ENCODE data around the gene ZFYVE9.
"Not testable (repeated sequence)": the region's sequence is repeated elsewhere in the genome, so short reads cannot be mapped to it uniquely, and the experiment has no call there.

The ZFYVE9 gene

DNA sequence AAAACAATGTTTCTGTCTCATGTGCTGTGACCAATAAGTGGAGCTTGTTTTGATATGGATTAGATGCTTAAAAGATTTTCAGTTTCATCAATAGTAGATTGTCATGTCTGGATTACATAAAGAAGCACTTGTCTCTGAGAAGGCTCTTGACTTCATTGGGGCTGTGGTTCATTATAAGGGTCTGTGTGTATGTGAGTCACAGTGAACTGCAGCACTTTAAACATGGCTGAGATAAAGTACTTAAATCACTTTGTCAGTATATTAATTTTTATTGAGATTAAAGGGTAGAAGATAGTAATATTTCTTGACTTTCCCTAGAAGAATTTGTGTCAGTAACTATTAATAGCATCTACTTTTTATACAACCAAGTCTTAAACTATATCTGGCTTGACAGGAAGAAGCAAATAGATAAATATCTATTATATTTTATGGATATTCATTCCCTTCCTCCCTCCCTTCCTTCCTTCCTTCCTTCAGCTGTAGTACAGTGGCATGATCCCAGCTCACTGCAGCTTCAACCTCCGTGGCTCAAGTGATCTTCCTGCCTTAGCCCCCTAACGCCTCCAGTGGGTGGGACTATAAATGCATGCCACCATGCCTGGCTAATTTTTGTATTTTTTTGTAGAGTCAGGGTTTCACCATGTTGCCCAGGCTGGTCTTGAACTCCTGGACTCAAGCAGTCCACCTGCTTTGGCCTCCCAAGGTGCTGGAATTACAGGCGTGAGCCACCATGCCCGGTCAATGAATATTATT, 48.8 kb downstream of the ZFYVE9 start:
- no peaks in the 10 kb centered on the region for H3K36me3 Mint-ChIP-seq (ENCODE audit: low read depth)
- no peak overlapping the region for H3K27ac Mint-ChIP-seq
- H3K27me3 Mint-ChIP-seq (ENCODE audit: low read depth): peaks cover 2% of the 10 kb centered on the region
- H3K4me1 Mint-ChIP-seq (ENCODE audit: low read depth): no peaks in the 10 kb centered on the region
- no peaks in the 10 kb centered on the region for H3K9me3 Mint-ChIP-seq
- no peak overlapping the region for H3K4me3 Mint-ChIP-seq
- DNase-seq (ENCODE audit: low spot score): no peak

DNA sequence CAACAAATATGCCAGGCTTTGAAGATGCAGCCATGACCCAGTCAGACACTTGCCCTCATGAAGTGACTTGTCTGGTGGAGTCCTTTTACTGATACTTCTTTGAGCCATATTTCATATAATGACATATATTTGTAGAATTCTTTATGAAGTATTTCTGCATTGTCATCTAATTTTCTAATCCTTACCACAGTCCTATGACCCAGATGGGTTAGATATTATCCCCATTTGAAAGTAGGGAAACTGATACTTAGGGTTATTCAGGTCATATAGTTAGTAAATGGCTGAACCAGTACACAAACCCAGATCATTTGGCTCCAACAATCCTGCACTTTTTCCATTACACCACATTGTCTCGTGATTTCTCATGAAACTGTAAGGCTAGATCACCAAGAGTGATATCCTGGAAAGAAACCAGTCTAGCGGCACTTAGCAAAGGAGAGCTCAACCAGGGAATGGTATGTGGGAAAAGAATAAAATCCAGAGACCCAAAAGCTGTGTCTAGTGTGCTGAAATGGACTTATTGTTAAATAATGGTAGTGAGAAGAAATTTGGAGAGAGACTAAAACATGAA, 49.6 kb downstream of the ZFYVE9 start:
- no peak for DNase-seq (ENCODE audit: low spot score)
- H3K9me3 Mint-ChIP-seq: no peaks in the 10 kb centered on the region
- H3K27ac Mint-ChIP-seq: no peak overlapping the region
- H3K27me3 Mint-ChIP-seq (ENCODE audit: low read depth): peaks cover 2% of the 10 kb centered on the region
- no peak overlapping the region for H3K4me3 Mint-ChIP-seq
- no peaks in the 10 kb centered on the region for H3K4me1 Mint-ChIP-seq (ENCODE audit: low read depth)
- no peaks in the 10 kb centered on the region for H3K36me3 Mint-ChIP-seq (ENCODE audit: low read depth)

DNA sequence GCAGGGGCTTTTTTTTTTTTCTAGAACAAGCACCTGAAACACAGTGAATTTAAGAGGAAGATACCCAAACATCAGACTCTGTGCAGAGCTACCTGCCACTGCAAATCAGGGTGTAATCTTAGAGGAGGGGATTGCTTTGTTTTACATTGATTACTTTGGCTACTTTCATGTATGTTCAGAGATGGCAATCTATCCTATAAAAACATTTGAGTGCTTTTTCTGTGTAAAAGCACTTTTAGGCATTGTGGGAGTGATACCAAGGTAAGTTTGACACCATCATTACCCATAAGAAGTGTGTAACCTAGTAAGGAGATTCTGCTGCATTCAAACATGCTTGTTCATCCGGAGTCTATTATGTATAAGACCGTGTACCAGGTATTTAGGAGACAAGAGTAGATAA, 50.1 kb downstream of the ZFYVE9 start:
- H3K9me3 Mint-ChIP-seq: no peaks in the 10 kb centered on the region
- H3K27ac Mint-ChIP-seq: no peak overlapping the region
- no peak overlapping the region for H3K4me3 Mint-ChIP-seq
- DNase-seq (ENCODE audit: low spot score): no peak
- peaks cover 2% of the 10 kb centered on the region for H3K27me3 Mint-ChIP-seq (ENCODE audit: low read depth)
- no peaks in the 10 kb centered on the region for H3K4me1 Mint-ChIP-seq (ENCODE audit: low read depth)
- no peaks in the 10 kb centered on the region for H3K36me3 Mint-ChIP-seq (ENCODE audit: low read depth)

DNA sequence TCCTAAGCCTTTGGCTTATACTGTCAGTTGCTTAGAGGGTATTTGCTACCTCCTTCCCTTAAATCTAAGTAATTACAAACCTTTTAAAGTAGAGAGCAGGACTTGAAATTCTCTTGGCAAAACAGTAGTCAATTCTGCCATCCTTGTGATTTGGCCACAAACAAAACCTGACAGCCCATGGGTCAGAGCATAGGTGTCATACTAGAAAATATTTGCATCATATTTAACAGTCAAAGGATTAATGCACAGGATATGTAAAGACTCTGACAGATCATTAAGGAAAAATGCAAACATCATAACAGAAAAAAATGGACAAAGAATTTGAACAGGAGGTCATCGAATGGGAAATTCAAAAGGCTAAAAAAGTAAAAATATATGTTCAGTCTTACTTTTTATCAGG, 50.5 kb downstream of the ZFYVE9 start:
- Mint-ChIP-seq H3K27ac (no peak overlapping the region), H3K4me1 (ENCODE audit: low read depth) (no peaks in the 10 kb centered on the region), H3K4me3 (no peak overlapping the region), H3K27me3 (ENCODE audit: low read depth) (peaks cover 2% of the 10 kb centered on the region), H3K9me3 (no peaks in the 10 kb centered on the region), H3K36me3 (ENCODE audit: low read depth) (no peaks in the 10 kb centered on the region)
- no peak for DNase-seq (ENCODE audit: low spot score)

DNA sequence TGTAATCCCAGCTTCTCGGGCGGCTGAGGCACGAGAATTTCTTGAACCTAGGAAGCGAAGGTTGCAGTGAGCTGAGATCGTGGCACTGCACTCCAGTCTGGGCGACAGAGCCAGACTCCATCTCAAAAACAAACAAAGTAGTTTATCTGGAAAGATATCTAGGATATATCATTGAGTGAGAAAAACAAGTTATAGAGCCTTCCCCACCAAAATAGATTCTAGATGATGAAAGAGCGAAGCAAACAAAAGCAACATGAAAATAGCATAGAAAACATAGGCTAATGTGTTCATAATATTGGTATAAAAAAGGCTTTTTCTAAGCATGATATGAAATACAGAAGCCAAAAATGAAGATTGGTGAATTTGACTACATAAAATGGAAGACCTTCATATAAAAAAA, 52.1 kb downstream of the ZFYVE9 start:
- Mint-ChIP-seq H3K27ac (no peak overlapping the region), H3K9me3 (no peaks in the 10 kb centered on the region), H3K36me3 (ENCODE audit: low read depth) (no peaks in the 10 kb centered on the region), H3K4me3 (no peak overlapping the region), H3K27me3 (ENCODE audit: low read depth) (peaks cover 2% of the 10 kb centered on the region), H3K4me1 (ENCODE audit: low read depth) (no peaks in the 10 kb centered on the region)
- no peak for DNase-seq (ENCODE audit: low spot score)

DNA sequence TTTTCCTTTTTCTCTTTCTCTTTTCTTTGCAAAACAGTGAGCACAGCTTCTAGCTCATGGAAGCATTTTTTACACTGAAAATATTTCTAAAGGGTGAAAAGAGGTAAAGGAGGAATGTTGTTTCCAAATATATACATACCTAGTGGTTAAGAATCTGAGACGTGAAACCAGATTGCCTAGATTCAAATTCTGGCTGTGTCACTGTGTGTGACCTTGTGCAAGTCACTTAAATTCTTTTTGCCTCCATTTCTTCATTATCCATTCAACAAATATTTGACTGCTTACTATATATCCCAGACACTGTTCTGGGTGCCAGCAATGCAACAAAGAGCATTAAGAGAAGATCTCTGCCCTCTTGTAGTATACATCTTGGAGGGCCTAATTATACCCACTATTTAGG, 53.3 kb downstream of the ZFYVE9 start:
- DNase-seq (ENCODE audit: low spot score): no peak
- Mint-ChIP-seq H3K36me3 (ENCODE audit: low read depth) (no peaks in the 10 kb centered on the region), H3K9me3 (no peaks in the 10 kb centered on the region)

DNA sequence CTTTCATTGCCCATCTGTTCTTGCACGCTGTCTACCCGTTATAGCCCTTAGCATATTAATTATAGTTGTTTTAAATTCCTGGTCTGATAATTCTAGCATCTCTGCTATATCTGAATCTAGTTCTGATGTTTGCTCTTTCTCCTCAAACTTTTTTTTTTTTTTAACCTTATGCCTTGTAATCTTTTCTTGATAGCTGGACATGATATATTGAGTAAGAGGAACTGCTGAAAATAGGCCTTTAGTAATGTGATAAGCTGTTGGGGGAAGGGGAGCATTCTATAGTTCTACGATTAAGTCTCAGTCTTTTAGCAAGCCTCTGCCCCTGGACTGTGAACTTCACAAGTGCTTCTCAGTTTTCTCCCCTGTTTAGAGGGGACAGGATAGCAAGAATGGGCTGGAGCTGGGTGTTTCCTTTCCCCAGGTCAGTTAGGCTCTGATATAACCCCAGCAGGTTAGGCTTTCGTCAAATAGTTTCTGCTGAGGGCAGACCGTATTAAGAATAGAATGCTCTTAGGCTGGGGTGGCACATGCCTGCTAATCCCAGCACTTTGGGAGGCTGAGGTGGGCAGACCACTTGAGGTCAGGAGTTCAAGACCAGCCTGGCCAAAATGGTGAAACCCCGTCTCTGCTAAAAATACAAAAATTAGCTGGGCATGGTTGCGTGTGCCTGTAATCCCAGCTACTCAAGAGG, 62.2 kb downstream of the ZFYVE9 start:
- Mint-ChIP-seq H3K4me1 (ENCODE audit: low read depth) (no peaks in the 10 kb centered on the region), H3K27ac (no peak overlapping the region), H3K9me3 (peaks cover 3% of the 10 kb centered on the region), H3K4me3 (no peak overlapping the region), H3K27me3 (ENCODE audit: low read depth) (peaks cover 3% of the 10 kb centered on the region), H3K36me3 (ENCODE audit: low read depth) (no peaks in the 10 kb centered on the region)
- DNase-seq (ENCODE audit: low spot score): no peak

More for the DNA sequence above, 53.3 kb downstream of the ZFYVE9 start:
- H3K27ac Mint-ChIP-seq: no peak overlapping the region
- peaks cover 2% of the 10 kb centered on the region for H3K27me3 Mint-ChIP-seq (ENCODE audit: low read depth)
- H3K4me3 Mint-ChIP-seq: no peak overlapping the region
- H3K4me1 Mint-ChIP-seq (ENCODE audit: low read depth): no peaks in the 10 kb centered on the region

DNA sequence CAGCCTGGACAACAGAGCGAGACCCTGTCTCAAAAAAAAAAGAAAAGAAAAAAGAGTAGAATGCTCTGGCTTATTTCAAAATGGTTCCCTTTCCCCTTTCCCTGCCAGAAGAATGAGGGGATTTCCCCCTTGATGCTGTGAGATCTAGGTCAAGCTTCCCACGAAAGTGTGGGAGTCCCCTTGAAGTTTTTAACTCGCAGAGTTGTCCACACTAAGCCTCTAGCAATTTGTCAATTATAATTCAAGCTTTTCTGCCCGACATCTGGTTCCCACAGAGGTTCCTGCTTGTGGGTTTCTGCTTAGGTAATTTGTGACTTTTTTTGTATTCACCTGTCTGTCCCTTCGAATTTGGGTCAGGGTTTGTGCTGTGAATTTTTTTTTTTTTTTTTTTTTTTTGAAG, 62.8 kb downstream of the ZFYVE9 start:
- H3K27ac Mint-ChIP-seq: no peak overlapping the region
- DNase-seq (ENCODE audit: low spot score): no peak

DNA sequence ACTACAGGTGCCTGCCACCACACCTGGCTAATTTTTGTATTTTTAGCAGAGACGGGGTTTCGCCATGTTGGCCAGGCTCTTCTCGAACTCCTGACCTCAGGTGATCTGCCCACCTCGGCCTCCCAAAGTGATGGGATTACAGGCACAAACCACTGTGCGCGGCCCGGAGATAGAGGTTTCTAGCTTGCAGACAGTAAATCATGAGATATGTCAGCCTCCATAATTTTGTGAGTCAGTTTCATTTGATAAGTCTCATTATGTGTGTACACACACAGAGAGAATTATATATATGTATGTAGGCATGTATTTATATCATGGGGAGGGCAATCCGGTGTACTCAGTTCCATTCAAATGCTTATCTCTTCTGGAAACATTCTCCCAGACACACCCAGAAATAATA, 64.8 kb downstream of the ZFYVE9 start:
- not testable (repeated sequence) for H3K27me3 Mint-ChIP-seq (ENCODE audit: low read depth); H3K27ac Mint-ChIP-seq; H3K36me3 Mint-ChIP-seq (ENCODE audit: low read depth); H3K4me3 Mint-ChIP-seq; DNase-seq (ENCODE audit: low spot score); H3K9me3 Mint-ChIP-seq; H3K4me1 Mint-ChIP-seq (ENCODE audit: low read depth)

More for the DNA sequence above, 62.8 kb downstream of the ZFYVE9 start:
- no peaks in the 10 kb centered on the region for H3K4me1 Mint-ChIP-seq (ENCODE audit: low read depth)
- peaks cover 3% of the 10 kb centered on the region for H3K9me3 Mint-ChIP-seq
- no peaks in the 10 kb centered on the region for H3K36me3 Mint-ChIP-seq (ENCODE audit: low read depth)
- peaks cover 3% of the 10 kb centered on the region for H3K27me3 Mint-ChIP-seq (ENCODE audit: low read depth)
- H3K4me3 Mint-ChIP-seq: no peak overlapping the region

DNA sequence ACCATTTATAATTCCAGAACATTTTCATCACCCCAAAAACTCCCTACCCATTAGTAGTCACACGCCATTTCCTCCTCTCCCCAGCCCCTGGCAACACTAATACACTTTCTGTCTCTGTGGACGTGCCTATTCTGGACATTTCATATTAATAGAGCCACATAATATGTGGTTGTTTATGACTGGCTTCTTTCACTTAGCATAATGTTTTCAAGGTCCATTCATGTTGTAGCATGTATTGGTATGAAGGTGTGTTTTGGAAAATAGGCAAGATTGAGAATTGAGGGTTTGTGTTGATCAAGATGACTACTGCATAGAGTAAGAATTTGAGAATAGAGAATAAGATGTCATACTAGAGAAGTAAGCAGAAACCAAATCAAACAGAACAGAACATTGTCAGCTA, 67.5 kb downstream of the ZFYVE9 start:
- Mint-ChIP-seq H3K27ac (no peak overlapping the region), H3K27me3 (ENCODE audit: low read depth) (no peaks in the 10 kb centered on the region), H3K9me3 (no peaks in the 10 kb centered on the region)

DNA sequence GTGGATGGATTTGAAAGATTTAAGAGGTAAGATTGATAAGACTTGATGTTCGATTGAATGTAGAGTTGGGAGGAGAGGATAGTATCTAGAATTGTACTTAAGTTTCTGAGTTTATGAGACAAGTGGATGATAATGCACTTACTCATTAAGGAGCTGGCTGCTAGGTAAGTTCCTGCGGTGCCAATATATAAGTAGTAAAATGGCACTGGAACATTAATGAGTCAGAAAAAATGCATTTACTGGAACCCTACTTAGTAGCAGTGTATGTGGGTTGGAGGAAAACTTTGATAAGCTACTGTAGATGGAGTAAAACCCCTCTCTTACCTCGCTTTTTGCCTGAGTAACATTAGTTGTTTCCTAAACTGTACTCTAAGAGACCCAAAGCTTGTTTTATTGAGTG, 68.2 kb downstream of the ZFYVE9 start:
- Mint-ChIP-seq H3K27me3 (ENCODE audit: low read depth) (no peaks in the 10 kb centered on the region), H3K4me1 (ENCODE audit: low read depth) (no peaks in the 10 kb centered on the region), H3K36me3 (ENCODE audit: low read depth) (no peaks in the 10 kb centered on the region), H3K4me3 (no peak overlapping the region), H3K27ac (no peak overlapping the region), H3K9me3 (no peaks in the 10 kb centered on the region)
- DNase-seq (ENCODE audit: low spot score): no peak

More for the DNA sequence above, 67.5 kb downstream of the ZFYVE9 start:
- no peak overlapping the region for H3K4me3 Mint-ChIP-seq
- H3K4me1 Mint-ChIP-seq (ENCODE audit: low read depth): no peaks in the 10 kb centered on the region
- H3K36me3 Mint-ChIP-seq (ENCODE audit: low read depth): no peaks in the 10 kb centered on the region
- DNase-seq (ENCODE audit: low spot score): no peak

DNA sequence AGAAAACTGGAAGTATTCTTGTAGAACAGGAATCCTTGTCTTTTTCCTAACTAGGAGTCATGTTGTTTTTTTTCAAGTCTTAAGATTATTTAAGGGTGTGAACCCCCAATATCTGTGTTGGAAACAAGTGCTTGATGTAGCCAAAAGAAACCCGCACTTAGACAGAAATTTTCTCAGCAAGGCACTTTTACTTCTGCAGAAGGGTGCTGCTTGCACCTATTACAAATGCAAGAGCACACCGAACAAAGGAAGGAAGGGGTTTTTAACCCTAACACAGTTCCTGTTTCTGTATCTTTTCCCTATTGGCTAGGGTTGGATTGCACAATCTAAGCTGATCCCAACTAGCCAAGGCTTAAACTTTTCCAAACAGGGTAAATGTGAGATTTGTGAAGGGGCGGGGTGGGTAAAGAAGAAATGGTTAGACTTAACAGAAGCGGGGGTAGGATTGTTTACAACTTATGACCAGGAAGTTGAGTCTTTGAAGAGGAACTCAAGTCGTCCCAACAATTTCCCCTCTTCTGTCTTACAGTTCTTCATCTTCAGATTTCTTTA, 75.1 kb downstream of the ZFYVE9 start:
- Mint-ChIP-seq H3K27me3 (ENCODE audit: low read depth) (no peaks in the 10 kb centered on the region), H3K9me3 (peaks cover 27% of the 10 kb centered on the region), H3K4me3 (no peak overlapping the region), H3K36me3 (ENCODE audit: low read depth) (peaks cover 7% of the 10 kb centered on the region), H3K4me1 (ENCODE audit: low read depth) (no peaks in the 10 kb centered on the region), H3K27ac (no peak overlapping the region)
- DNase-seq (ENCODE audit: low spot score): no peak

DNA sequence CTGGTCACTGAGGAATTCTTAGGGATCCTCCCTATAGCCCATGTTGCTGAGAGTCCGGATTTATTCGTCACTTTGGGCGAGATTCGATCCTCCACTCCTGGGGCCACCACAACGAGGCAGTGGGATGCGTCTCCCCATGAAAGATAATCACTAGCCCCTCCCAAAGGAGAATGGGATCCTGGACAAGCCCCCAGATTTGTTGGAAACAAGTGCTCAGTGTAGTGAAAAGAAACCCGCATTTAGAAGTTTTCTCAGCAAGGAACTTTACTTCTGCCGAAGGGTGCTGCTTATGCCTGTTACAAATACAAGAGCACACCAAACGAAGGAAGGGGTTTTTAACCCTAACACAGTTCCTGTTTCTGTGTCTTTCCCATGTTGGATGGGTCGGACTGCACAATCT, 83.3 kb downstream of the ZFYVE9 start:
- DNase-seq (ENCODE audit: low spot score): no peak
- no peaks in the 10 kb centered on the region for H3K27me3 Mint-ChIP-seq (ENCODE audit: low read depth)
- H3K9me3 Mint-ChIP-seq: peaks cover 18% of the 10 kb centered on the region
- H3K36me3 Mint-ChIP-seq (ENCODE audit: low read depth): no peaks in the 10 kb centered on the region
- H3K4me3 Mint-ChIP-seq: no peak overlapping the region
- H3K4me1 Mint-ChIP-seq (ENCODE audit: low read depth): no peaks in the 10 kb centered on the region
- no peak overlapping the region for H3K27ac Mint-ChIP-seq

DNA sequence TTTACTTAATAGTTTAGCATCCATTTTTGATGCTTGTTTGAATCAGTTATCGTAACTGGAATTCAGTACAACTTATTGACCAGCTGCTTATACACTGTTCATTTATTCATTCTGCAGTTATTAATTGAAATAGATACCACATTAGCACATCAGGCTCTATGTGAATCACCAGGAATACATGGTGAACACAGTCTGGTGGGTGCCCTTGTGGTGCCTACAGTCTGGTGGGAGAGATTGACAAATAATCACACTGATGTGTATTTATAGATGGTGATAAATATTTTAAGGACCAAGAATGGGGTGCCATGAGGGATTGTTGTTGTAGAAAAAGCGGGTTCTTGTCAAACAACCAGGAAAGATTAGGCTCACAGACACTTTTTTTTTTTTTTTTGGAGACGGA, 87.6 kb downstream of the ZFYVE9 start:
- Mint-ChIP-seq H3K27ac (no peak overlapping the region), H3K36me3 (ENCODE audit: low read depth) (no peaks in the 10 kb centered on the region), H3K9me3 (peaks cover 13% of the 10 kb centered on the region), H3K4me1 (ENCODE audit: low read depth) (no peaks in the 10 kb centered on the region), H3K27me3 (ENCODE audit: low read depth) (no peaks in the 10 kb centered on the region), H3K4me3 (no peak overlapping the region)
- DNase-seq (ENCODE audit: low spot score): no peak
